Osteoblast (primary cell): Measurements from ENCODE around the gene PPM1A. TPM values are rescaled to one million over a fixed set of nuclear protein-coding genes. Genes with fewer than 3 reads are reported as not detected.

Experiments
- DNase-seq: peaks from one replicate; pipeline ENCODE4 v3.0.0; 2011; ENCODE audit warnings: low spot score, mixed read lengths; ENCODE audit not compliant: insufficient read length; ENCODE audit errors: missing footprints
- H2AFZ ChIP-seq: 2 replicates; pipeline ENCODE4 v1.6.0; 2011; ENCODE audit warnings: mild to moderate bottlenecking, low read length
- H3K27ac ChIP-seq: 2 replicates; pipeline ENCODE4 v1.5.1; 2011; ENCODE audit warnings: mild to moderate bottlenecking, low read depth, low read length, moderate library complexity
- H3K27me3 ChIP-seq: 2 replicates; pipeline ENCODE4 v1.6.0; 2012; ENCODE audit warnings: mild to moderate bottlenecking, control low read depth, inconsistent platforms, low read length, moderate library complexity; ENCODE audit not compliant: insufficient read depth
- H3K36me3 ChIP-seq: 2 replicates; pipeline ENCODE4 v1.5.1; 2011; ENCODE audit warnings: mild to moderate bottlenecking, low read length, control low read depth, moderate library complexity; ENCODE audit not compliant: insufficient read depth
- H3K4me1 ChIP-seq: 2 replicates; pipeline ENCODE4 v1.5.1; 2011; ENCODE audit warnings: mild to moderate bottlenecking, low read length, control low read depth, moderate library complexity; ENCODE audit not compliant: insufficient read depth
- H3K4me2 ChIP-seq: 2 replicates; pipeline ENCODE4 v1.6.0; 2011; ENCODE audit warnings: mild to moderate bottlenecking, low read length; ENCODE audit not compliant: insufficient read depth
- H3K4me3 ChIP-seq: fragments of 200-600 bp; sonication (generic); 3 replicates; pipeline ENCODE4 v1.5.1; 2012; ENCODE audit warnings: mild to moderate bottlenecking, low read length, inconsistent platforms; ENCODE audit not compliant: insufficient read depth
- H3K79me2 ChIP-seq: 2 replicates; pipeline ENCODE4 v1.6.0; 2012; ENCODE audit warnings: mild to moderate bottlenecking, low read length, control low read depth, inconsistent platforms; ENCODE audit not compliant: insufficient read depth
- H3K9me3 ChIP-seq: 2 replicates; pipeline ENCODE4 v1.5.1; 2011; ENCODE audit warnings: low read depth, low read length, control low read depth
- H4K20me1 ChIP-seq: 2 replicates; pipeline ENCODE4 v1.6.0; 2012; ENCODE audit warnings: mild to moderate bottlenecking, low read length, control low read depth; ENCODE audit not compliant: insufficient read depth
- total RNA-seq: library from RNA; depleted of rRNA; stranded (reverse); fragments of >200 nt; gene quantifications from 2 replicates; pipeline ENCODE4 v1.2.3, GENCODE V29; 2012
- TF ChIP-seq, protein P1 (sequence below): IDR thresholded peaks from 2 replicates; pipeline ENCODE4 v1.5.1; 2011; ENCODE audit warnings: mild to moderate bottlenecking, low read depth, low read length, moderate library complexity; ENCODE audit errors: extremely low read depth

PPM1A gene
- total RNA-seq, 1 donor = 36.6 TPM

GRCh38 chr14:60294411-60295069, 45.5 kb downstream of the PPM1A start:
- H3K4me2 ChIP-seq = no peak overlapping the region
- no peaks in the 10 kb centered on the region for H4K20me1 ChIP-seq
- DNase-seq = no peak

DNA sequence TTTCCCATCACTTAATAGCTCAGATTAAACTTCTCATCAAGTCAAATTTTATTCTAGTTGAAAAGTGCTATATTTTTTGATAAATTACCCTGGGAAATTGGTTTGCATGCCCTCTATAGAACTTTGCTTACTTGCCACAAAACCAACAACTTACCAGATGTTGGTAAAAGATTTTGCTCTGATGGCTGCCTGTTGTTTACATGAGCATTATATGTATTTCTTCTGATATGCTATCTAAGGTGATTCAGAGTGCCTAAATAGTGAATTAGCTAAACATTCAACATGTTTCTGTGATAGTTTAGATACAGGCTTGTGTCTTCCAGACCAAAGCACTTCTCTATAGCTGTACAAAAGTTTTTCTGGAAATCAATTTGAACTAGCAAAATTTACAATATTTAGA, 51.0 kb downstream of the PPM1A start:
- Histone ChIP-seq H3K4me2 (no peak overlapping the region), H3K9me3 (no peaks in the 10 kb centered on the region), H3K4me1 (no peaks in the 10 kb centered on the region), H3K27ac (no peak overlapping the region), H3K36me3 (no peaks in the 10 kb centered on the region), H3K79me2 (no peaks in the 10 kb centered on the region), H4K20me1 (no peaks in the 10 kb centered on the region), H3K4me3 (no peak overlapping the region), H2AFZ (no peak overlapping the region), H3K27me3 (no peaks in the 10 kb centered on the region)
- TF ChIP-seq, protein P1, sequence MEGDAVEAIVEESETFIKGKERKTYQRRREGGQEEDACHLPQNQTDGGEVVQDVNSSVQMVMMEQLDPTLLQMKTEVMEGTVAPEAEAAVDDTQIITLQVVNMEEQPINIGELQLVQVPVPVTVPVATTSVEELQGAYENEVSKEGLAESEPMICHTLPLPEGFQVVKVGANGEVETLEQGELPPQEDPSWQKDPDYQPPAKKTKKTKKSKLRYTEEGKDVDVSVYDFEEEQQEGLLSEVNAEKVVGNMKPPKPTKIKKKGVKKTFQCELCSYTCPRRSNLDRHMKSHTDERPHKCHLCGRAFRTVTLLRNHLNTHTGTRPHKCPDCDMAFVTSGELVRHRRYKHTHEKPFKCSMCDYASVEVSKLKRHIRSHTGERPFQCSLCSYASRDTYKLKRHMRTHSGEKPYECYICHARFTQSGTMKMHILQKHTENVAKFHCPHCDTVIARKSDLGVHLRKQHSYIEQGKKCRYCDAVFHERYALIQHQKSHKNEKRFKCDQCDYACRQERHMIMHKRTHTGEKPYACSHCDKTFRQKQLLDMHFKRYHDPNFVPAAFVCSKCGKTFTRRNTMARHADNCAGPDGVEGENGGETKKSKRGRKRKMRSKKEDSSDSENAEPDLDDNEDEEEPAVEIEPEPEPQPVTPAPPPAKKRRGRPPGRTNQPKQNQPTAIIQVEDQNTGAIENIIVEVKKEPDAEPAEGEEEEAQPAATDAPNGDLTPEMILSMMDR = no peak
- no peak for DNase-seq

More at GRCh38 chr14:60294411-60295069, 45.5 kb downstream of the PPM1A start:
- Histone ChIP-seq H3K27me3 (no peaks in the 10 kb centered on the region), H3K4me3 (no peak overlapping the region), H2AFZ (no peak overlapping the region), H3K9me3 (no peaks in the 10 kb centered on the region), H3K79me2 (no peaks in the 10 kb centered on the region), H3K27ac (no peak overlapping the region), H3K36me3 (peaks cover 21% of the 10 kb centered on the region), H3K4me1 (no peaks in the 10 kb centered on the region)
- TF ChIP-seq, protein P1 = no peak

DNA sequence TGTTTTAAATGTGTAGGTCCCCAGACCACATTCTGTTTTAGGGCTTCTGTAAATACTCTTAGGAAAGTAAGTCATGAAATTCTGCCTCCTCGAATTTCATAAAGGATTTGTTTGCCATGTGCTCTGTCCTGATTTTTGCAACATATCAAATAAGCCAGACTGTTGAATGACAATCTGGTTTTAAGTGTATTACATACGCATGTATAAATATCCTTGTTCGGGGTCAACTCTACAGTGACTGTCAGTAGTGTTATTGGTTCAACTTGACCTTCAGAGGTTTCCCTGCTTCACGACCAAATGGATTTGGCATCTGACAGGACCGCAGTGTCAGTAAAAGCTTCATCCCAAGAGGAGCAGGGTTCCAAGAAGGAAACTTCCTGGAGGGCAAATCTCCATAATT, 52.7 kb downstream of the PPM1A start:
- DNase-seq = no peak
- no peaks in the 10 kb centered on the region for H3K36me3 ChIP-seq
- H3K9me3 ChIP-seq = no peaks in the 10 kb centered on the region
- no peaks in the 10 kb centered on the region for H3K4me1 ChIP-seq
- H4K20me1 ChIP-seq = no peaks in the 10 kb centered on the region
- H3K4me2 ChIP-seq = no peak overlapping the region
- H2AFZ ChIP-seq = no peak overlapping the region
- no peak overlapping the region for H3K4me3 ChIP-seq
- H3K79me2 ChIP-seq = no peaks in the 10 kb centered on the region
- TF ChIP-seq, protein P1 = no peak
- H3K27me3 ChIP-seq = no peaks in the 10 kb centered on the region
- no peak overlapping the region for H3K27ac ChIP-seq

GRCh38 chr14:60302663-60303062, 53.6 kb downstream of the PPM1A start:
- H3K9me3 ChIP-seq = no peaks in the 10 kb centered on the region
- TF ChIP-seq, protein P1 = no peak
- H3K27me3 ChIP-seq = no peaks in the 10 kb centered on the region
- no peaks in the 10 kb centered on the region for H4K20me1 ChIP-seq
- H3K27ac ChIP-seq = no peak overlapping the region
- H3K4me3 ChIP-seq = no peak overlapping the region
- H3K4me1 ChIP-seq = no peaks in the 10 kb centered on the region
- H3K4me2 ChIP-seq = no peak overlapping the region
- H3K79me2 ChIP-seq = no peaks in the 10 kb centered on the region
- no peaks in the 10 kb centered on the region for H3K36me3 ChIP-seq
- no peak for DNase-seq
- no peak overlapping the region for H2AFZ ChIP-seq
